ENCODE data around the gene GAPDH.

Gene GAPDH

GRCh38 chr12:6535960-6536847, 1.9 kb downstream of the GAPDH start:
- POLR2A ChIA-PET: interaction anchor here (0.6 to 1.3 kb wide), 10 partner anchors 18 to 337 kb away, joined by 3 to 11 read pairs (median 3); partner anchors contain the start of genes SPSB2, VAMP1 and ZNF384
- CTCF ChIA-PET: interaction anchor here (0.7 to 11.4 kb wide), 12 partner anchors 10 to 217 kb away, joined by 3 to 280 read pairs (median 6); partner anchors contain the start of genes IFFO1, MLF2, NOP2 and VAMP1
- no peak for TF ChIP-seq CTCF (IDR thresholded peaks at IDR 0.05; ENCODE audit: control extremely low read depth, extremely low read depth, low read depth, missing control alignments)
- DNase-seq (ENCODE audit: extremely low spot score): no peak

DNA sequence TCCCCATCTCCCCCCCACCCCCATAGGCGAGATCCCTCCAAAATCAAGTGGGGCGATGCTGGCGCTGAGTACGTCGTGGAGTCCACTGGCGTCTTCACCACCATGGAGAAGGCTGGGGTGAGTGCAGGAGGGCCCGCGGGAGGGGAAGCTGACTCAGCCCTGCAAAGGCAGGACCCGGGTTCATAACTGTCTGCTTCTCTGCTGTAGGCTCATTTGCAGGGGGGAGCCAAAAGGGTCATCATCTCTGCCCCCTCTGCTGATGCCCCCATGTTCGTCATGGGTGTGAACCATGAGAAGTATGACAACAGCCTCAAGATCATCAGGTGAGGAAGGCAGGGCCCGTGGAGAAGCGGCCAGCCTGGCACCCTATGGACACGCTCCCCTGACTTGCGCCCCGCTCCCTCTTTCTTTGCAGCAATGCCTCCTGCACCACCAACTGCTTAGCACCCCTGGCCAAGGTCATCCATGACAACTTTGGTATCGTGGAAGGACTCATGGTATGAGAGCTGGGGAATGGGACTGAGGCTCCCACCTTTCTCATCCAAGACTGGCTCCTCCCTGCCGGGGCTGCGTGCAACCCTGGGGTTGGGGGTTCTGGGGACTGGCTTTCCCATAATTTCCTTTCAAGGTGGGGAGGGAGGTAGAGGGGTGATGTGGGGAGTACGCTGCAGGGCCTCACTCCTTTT, 2.7 kb downstream of the GAPDH start:
- ChIA-PET POLR2A (interaction anchor here (0.6 to 3.4 kb wide), 3 partner anchors 67 to 111 kb away, joined by 4 to 26 read pairs (median 4); partner anchors contain the start of gene VAMP1), CTCF (interaction anchor here (0.6 to 11.4 kb wide), 39 partner anchors 9 to 318 kb away, joined by 3 to 280 read pairs (median 4); partner anchors contain the start of genes IFFO1, MRPL51 and NOP2)
- TF ChIP-seq CTCF (IDR thresholded peaks at IDR 0.05; ENCODE audit: control extremely low read depth, extremely low read depth, low read depth, missing control alignments): no peak
- DNase-seq (ENCODE audit: extremely low spot score): no peak

- peak; percentile 60 for DNase-seq (ENCODE audit: extremely low spot score)
- peak; percentile 80 for TF ChIP-seq CTCF (IDR thresholded peaks at IDR 0.05; ENCODE audit: control extremely low read depth, extremely low read depth, low read depth, missing control alignments)
- ChIA-PET CTCF (interaction anchor here (0.6 to 11.4 kb wide), 54 partner anchors 9 to 317 kb away, joined by 3 to 280 read pairs (median 4); partner anchors contain the start of genes CD27, IFFO1, MRPL51 and NOP2), POLR2A (interaction anchor here (0.6 to 3.4 kb wide), 5 partner anchors 68 to 112 kb away, joined by 3 to 26 read pairs (median 3); partner anchors contain the start of gene VAMP1)
These were observed 3.5 kb downstream of the GAPDH start for GRCh38 chr12:6537580-6538419.

- DNase-seq (ENCODE audit: extremely low spot score): no peak
- ChIA-PET CTCF (interaction anchor here (0.6 to 11.4 kb wide), 34 partner anchors 8 to 343 kb away, joined by 3 to 280 read pairs (median 4); partner anchors contain the start of genes CD27, IFFO1, NOP2 and TAPBPL), POLR2A (interaction anchor here (0.5 to 3.4 kb wide), 8 partner anchors 57 to 341 kb away, joined by 3 to 26 read pairs (median 3); partner anchors contain the start of gene VAMP1)
- no peak for TF ChIP-seq CTCF (IDR thresholded peaks at IDR 0.05; ENCODE audit: control extremely low read depth, extremely low read depth, low read depth, missing control alignments)
These were observed 4.3 kb downstream of the GAPDH start for GRCh38 chr12:6538420-6539313.

DNA sequence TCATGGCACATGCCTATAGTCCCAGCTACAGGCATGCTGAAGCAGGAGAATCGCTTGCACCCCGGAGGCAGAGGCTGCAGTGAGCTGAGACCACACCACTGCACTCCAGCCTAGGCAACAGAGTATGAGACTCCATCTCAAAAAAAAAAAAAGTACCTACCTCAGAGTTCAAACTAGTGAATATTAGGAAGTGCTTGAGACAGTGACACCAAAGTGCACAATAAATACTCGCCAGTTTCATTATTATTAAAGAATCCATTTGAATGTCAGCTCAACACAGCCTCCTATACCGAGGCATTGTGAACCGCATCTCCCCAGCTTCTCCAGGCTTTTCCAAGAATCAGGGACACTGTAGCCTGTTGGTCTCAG, 5.0 kb downstream of the GAPDH start:
- CTCF ChIA-PET: interaction anchor here (0.6 to 11.4 kb wide), 23 partner anchors 8 to 344 kb away, joined by 3 to 280 read pairs (median 6); partner anchors contain the start of genes CD27, IFFO1, NOP2 and TAPBPL

More for the DNA sequence above, 5.0 kb downstream of the GAPDH start:
- DNase-seq (ENCODE audit: extremely low spot score): peak; percentile 32
- TF ChIP-seq CTCF (IDR thresholded peaks at IDR 0.05; ENCODE audit: control extremely low read depth, extremely low read depth, low read depth, missing control alignments): no peak
- POLR2A ChIA-PET: interaction anchor here (0.5 to 3.4 kb wide), 4 partner anchors 69 to 341 kb away, joined by 3 to 26 read pairs (median 4); partner anchors contain the start of gene VAMP1
